K562 (cell line): ENCODE data around the gene TLNRD1. TPM values are rescaled to one million over a fixed set of nuclear protein-coding genes. Genes with fewer than 3 reads are reported as not detected.
A peak's percentile ranks its signal among the peaks of the same experiment; 100 is the strongest.

Experiments used
- ETV5 ChIP-seq: sonication (generic); formaldehyde crosslinking; IDR thresholded peaks from 2 replicates; pipeline ENCODE4 v1.4.0; 2020; ENCODE audit warnings: low read depth, mild to moderate bottlenecking, missing genetic modification reagents
- FOXK1 ChIP-seq: sonication (generic); formaldehyde crosslinking; IDR thresholded peaks from 2 replicates; pipeline ENCODE4 v1.8.0; 2022; ENCODE audit warnings: missing genetic modification reagents, mild to moderate bottlenecking, borderline replicate concordance
- GABPA ChIP-seq: fragments of 200-800 bp; sonication (Bioruptor generic); conservative IDR thresholded peaks from 2 replicates; pipeline ENCODE4 v1.6.1; 2016; ENCODE audit warnings: low read depth, missing genetic modification characterization, missing compliant biosample characterization
- IRF2 ChIP-seq: sonication (generic); formaldehyde crosslinking; IDR thresholded peaks from 2 replicates; pipeline ENCODE4 v1.8.1; 2022; ENCODE audit warnings: mild to moderate bottlenecking, missing genetic modification reagents
- KDM1A ChIP-seq, 2 experiments: fragments of 450-650 bp; IDR thresholded peaks; 2 replicates each; pipeline ENCODE4 v1.6.1; 2016; ENCODE audit warnings: mild to moderate bottlenecking in 2 of 2
- KLF13 ChIP-seq: fragments of 450-650 bp; IDR thresholded peaks from 2 replicates; pipeline ENCODE4 v1.6.1; 2016; ENCODE audit warnings: missing genetic modification characterization, low read depth, mild to moderate bottlenecking, missing compliant biosample characterization, moderate library complexity, borderline replicate concordance
- NFYB ChIP-seq: IDR thresholded peaks from 2 replicates; pipeline ENCODE4 v1.6.1; 2011; ENCODE audit warnings: mild to moderate bottlenecking, moderate library complexity; ENCODE audit not compliant: insufficient read length; ENCODE audit errors: extremely low read depth
- PHF21A ChIP-seq: fragments of 450-650 bp; IDR thresholded peaks from 2 replicates; pipeline ENCODE4 v1.6.1; 2017; ENCODE audit warnings: low read depth, borderline replicate concordance
- SAFB2 ChIP-seq: fragments of 200-400 bp; formaldehyde crosslinking; IDR thresholded peaks from 2 replicates; pipeline ENCODE4 v1.6.1; 2018; ENCODE audit warnings: borderline replicate concordance, low read length, low read depth, moderate library complexity; ENCODE audit not compliant: severe bottlenecking
- STAT5A ChIP-seq: IDR thresholded peaks from 2 replicates; pipeline ENCODE4 v1.6.1; 2012; ENCODE audit warnings: low read length, inconsistent platforms, borderline replicate concordance
- TBP ChIP-seq: optimal IDR thresholded peaks from 2 replicates; pipeline ENCODE3; 2011; ENCODE audit warnings: low read depth, low read length, improper control_type of control experiment
- TEAD2 ChIP-seq: fragments of 450-650 bp; IDR thresholded peaks from 2 replicates; pipeline ENCODE4 v1.6.1; 2016; ENCODE audit warnings: missing genetic modification characterization, control low read depth, missing compliant biosample characterization
- TFAM ChIP-seq: fragments of 250-450 bp; sonication (Bioruptor Pico); conservative IDR thresholded peaks from 2 replicates; pipeline ENCODE4 v1.5.0; 2021; ENCODE audit warnings: mild to moderate bottlenecking, moderate library complexity
- TGIF2 ChIP-seq: sonication (generic); formaldehyde crosslinking; IDR thresholded peaks from 2 replicates; pipeline ENCODE4 v1.8.1; 2022; ENCODE audit warnings: mild to moderate bottlenecking, missing genetic modification reagents, moderate library complexity
- ZBTB8A ChIP-seq: fragments of 450-650 bp; IDR thresholded peaks from 2 replicates; pipeline ENCODE4 v1.6.1; 2018; ENCODE audit warnings: mild to moderate bottlenecking, moderate library complexity; ENCODE audit not compliant: partially characterized antibody
- ZNF146 ChIP-seq: IDR thresholded peaks from one replicate; pipeline ENCODE4 v1.6.1; 2018; ENCODE audit warnings: missing compliant biosample characterization; ENCODE audit not compliant: unreplicated experiment
- ZNF174 ChIP-seq: fragments of 250-450 bp; sonication (Bioruptor Pico); IDR thresholded peaks from 2 replicates; pipeline ENCODE4 v1.4.0; 2020; ENCODE audit warnings: mild to moderate bottlenecking
- ZNF449 ChIP-seq: fragments of 250-450 bp; sonication (Bioruptor Pico); IDR thresholded peaks from 2 replicates; pipeline ENCODE4 v1.8.0; 2022; ENCODE audit warnings: moderate library complexity, mild to moderate bottlenecking, inconsistent platforms
- ZNF561 ChIP-seq: fragments of 450-650 bp; formaldehyde crosslinking; conservative IDR thresholded peaks from 2 replicates; pipeline ENCODE4 v1.4.0; 2020; ENCODE audit warnings: mild to moderate bottlenecking, moderate library complexity
- ZSCAN32 ChIP-seq: fragments of 450-650 bp; formaldehyde crosslinking; IDR thresholded peaks from 2 replicates; pipeline ENCODE4 v1.4.0; 2020; ENCODE audit warnings: mild to moderate bottlenecking, moderate library complexity
- ZZZ3 ChIP-seq: fragments of 450-650 bp; IDR thresholded peaks from 2 replicates; pipeline ENCODE4 v1.6.1; 2016; ENCODE audit warnings: antibody characterized with exemption, mild to moderate bottlenecking, moderate library complexity
- polyA plus RNA-seq, 8 experiments: library from polyadenylated mRNA; depleted of rRNA in 4 of 8; stranded (reverse) in 5 of 8; unstranded in 3 of 8; fragments of >200 nt; fragmentation: Nextera tagmentation in 2 of 8; fragmentation: Illumina TruSeq in 1 of 8; extraction: Ambion mirVana in 2 of 8; extraction: Trizol in 1 of 8; gene quantifications; 2 replicates each; pipeline versions ENCODE4 v1.2.1 to v1.2.3, GENCODE V29; 2011 to 2014; ENCODE audit warnings: inconsistent platforms in 1 of 8, missing spikeins in 1 of 8
- total RNA-seq, 7 experiments: library from RNA; depleted of rRNA in 6 of 7; stranded (reverse); fragments of >200 nt in 6 of 7; fragmentation: Illumina TruSeq in 2 of 7; extraction: Trizol in 2 of 7; gene quantifications; 2 replicates each; pipeline versions ENCODE4 v1.2.1 to v1.2.3, GENCODE V29; 2011 to 2021; ENCODE audit warnings: low replicate concordance in 1 of 7
- TF ChIP-seq, protein P1 (sequence below): fragments of 150-350 bp; conservative IDR thresholded peaks from 2 replicates; pipeline ENCODE4 v1.6.1; 2014; ENCODE audit warnings: low read length
- TF ChIP-seq, protein P2 (sequence below), 2 experiments: fragments of 200-800 bp in 1 of 2; sonication (Bioruptor generic) in 1 of 2; sonication (generic) in 1 of 2; formaldehyde crosslinking in 1 of 2; IDR thresholded peaks in 1 of 2; conservative IDR thresholded peaks in 1 of 2; 2 replicates each; pipeline versions ENCODE4 v1.5.0 to v1.6.1; 2016 to 2020; ENCODE audit warnings: missing compliant biosample characterization in 1 of 2, missing genetic modification characterization in 1 of 2, missing genetic modification reagents in 1 of 2

The TLNRD1 gene
- total and polyA plus RNA-seq, 9 of the 15 experiments (the other 6 are each of a cell fraction or from before 2014, with no cell fraction given), result 1.1 to 33.1 (median 5.7) TPM

- no peak for TF ChIP-seq SAFB2
- no peak for TF ChIP-seq TGIF2 (CRISPR knock-in tag)
- peak; percentile 62 for TF ChIP-seq GABPA (tag)
- TF ChIP-seq, protein P1, sequence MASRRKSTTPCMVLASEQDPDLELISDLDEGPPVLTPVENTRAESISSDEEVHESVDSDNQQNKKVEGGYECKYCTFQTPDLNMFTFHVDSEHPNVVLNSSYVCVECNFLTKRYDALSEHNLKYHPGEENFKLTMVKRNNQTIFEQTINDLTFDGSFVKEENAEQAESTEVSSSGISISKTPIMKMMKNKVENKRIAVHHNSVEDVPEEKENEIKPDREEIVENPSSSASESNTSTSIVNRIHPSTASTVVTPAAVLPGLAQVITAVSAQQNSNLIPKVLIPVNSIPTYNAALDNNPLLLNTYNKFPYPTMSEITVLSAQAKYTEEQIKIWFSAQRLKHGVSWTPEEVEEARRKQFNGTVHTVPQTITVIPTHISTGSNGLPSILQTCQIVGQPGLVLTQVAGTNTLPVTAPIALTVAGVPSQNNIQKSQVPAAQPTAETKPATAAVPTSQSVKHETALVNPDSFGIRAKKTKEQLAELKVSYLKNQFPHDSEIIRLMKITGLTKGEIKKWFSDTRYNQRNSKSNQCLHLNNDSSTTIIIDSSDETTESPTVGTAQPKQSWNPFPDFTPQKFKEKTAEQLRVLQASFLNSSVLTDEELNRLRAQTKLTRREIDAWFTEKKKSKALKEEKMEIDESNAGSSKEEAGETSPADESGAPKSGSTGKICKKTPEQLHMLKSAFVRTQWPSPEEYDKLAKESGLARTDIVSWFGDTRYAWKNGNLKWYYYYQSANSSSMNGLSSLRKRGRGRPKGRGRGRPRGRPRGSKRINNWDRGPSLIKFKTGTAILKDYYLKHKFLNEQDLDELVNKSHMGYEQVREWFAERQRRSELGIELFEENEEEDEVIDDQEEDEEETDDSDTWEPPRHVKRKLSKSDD, result no peak
- no peak for TF ChIP-seq KLF13 (tag)
- TF ChIP-seq PHF21A, result no peak
- no peak for TF ChIP-seq IRF2
- no peak for TF ChIP-seq KDM1A (IDR thresholded peaks at IDR 0.05)
- no peak for TF ChIP-seq NFYB
- TF ChIP-seq ZNF561 (CRISPR knock-in tag), result no peak
- TF ChIP-seq ZSCAN32 (CRISPR knock-in tag), result no peak
- TF ChIP-seq STAT5A, result no peak
- peak; percentile 83 for TF ChIP-seq TBP
- TF ChIP-seq ZNF449 (CRISPR knock-in tag), result no peak
- TF ChIP-seq TEAD2 (tag), result no peak
- no peak for TF ChIP-seq TFAM (CRISPR knock-in tag)
- TF ChIP-seq ZBTB8A, result no peak
- no peak for TF ChIP-seq ZZZ3
- TF ChIP-seq ZNF146 (CRISPR knock-in tag), result no peak
- no peak for TF ChIP-seq ETV5 (CRISPR knock-in tag)
- TF ChIP-seq FOXK1 (CRISPR knock-in tag), result no peak
- TF ChIP-seq, protein P2, sequence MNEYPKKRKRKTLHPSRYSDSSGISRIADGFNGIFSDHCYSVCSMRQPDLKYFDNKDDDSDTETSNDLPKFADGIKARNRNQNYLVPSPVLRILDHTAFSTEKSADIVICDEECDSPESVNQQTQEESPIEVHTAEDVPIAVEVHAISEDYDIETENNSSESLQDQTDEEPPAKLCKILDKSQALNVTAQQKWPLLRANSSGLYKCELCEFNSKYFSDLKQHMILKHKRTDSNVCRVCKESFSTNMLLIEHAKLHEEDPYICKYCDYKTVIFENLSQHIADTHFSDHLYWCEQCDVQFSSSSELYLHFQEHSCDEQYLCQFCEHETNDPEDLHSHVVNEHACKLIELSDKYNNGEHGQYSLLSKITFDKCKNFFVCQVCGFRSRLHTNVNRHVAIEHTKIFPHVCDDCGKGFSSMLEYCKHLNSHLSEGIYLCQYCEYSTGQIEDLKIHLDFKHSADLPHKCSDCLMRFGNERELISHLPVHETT (CRISPR knock-in tag; conservative IDR thresholded peaks at IDR 0.05 in 1 of 2, IDR thresholded peaks at IDR 0.05 in 1 of 2), result no peak
- TF ChIP-seq ZNF174, result no peak
Measured at GRCh38 chr15:80989518-80990478, 10.9 kb upstream of the TLNRD1 start, which contains the start of gene MESD (continued).
